HepG2 (cell line): ENCODE data around the gene GNAI2. TPM values are rescaled to one million over a fixed set of nuclear protein-coding genes. Genes with fewer than 3 reads are reported as not detected.

Experiments used
- EED ChIP-seq: sonication (generic); formaldehyde crosslinking; IDR thresholded peaks from 2 replicates; pipeline ENCODE4 v1.5.0; 2020; ENCODE audit warnings: mild to moderate bottlenecking, missing genetic modification reagents
- HOXA3 ChIP-seq: sonication (generic); formaldehyde crosslinking; IDR thresholded peaks from 2 replicates; pipeline ENCODE4 v1.5.0; 2020; ENCODE audit warnings: missing genetic modification reagents
- MEF2D ChIP-seq: sonication (generic); formaldehyde crosslinking; IDR thresholded peaks from 2 replicates; pipeline ENCODE4 v1.5.1; 2020; ENCODE audit warnings: mild to moderate bottlenecking, missing genetic modification reagents
- MEIS2 ChIP-seq: sonication (generic); formaldehyde crosslinking; IDR thresholded peaks from 2 replicates; pipeline ENCODE4 v1.9.0; 2021; ENCODE audit warnings: mild to moderate bottlenecking, missing genetic modification reagents
- MIER3 ChIP-seq: IDR thresholded peaks from 2 replicates; pipeline ENCODE4 v1.6.1; 2016; ENCODE audit warnings: missing compliant biosample characterization, borderline replicate concordance
- PTBP1 ChIP-seq: fragments of 200-400 bp; formaldehyde crosslinking; IDR thresholded peaks from 2 replicates; pipeline ENCODE4 v1.6.1; 2018; ENCODE audit warnings: low read length, low read depth; ENCODE audit not compliant: poor library complexity, severe bottlenecking
- RNF2 ChIP-seq: fragments of 450-650 bp; conservative IDR thresholded peaks from 2 replicates; pipeline ENCODE4 v1.6.1; 2016; ENCODE audit warnings: low read depth
- THYN1 ChIP-seq: sonication (generic); formaldehyde crosslinking; IDR thresholded peaks from 2 replicates; pipeline ENCODE4 v1.8.1; 2023; ENCODE audit warnings: low read depth, mild to moderate bottlenecking, moderate library complexity, missing genetic modification reagents, borderline replicate concordance
- ZNF607 ChIP-seq: sonication (generic); formaldehyde crosslinking; IDR thresholded peaks from 2 replicates; pipeline ENCODE4 v1.5.1; 2020; ENCODE audit warnings: missing genetic modification reagents, mild to moderate bottlenecking, borderline replicate concordance
- polyA plus RNA-seq, 8 experiments: library from polyadenylated mRNA; depleted of rRNA in 3 of 8; stranded (reverse) in 7 of 8; unstranded in 1 of 8; fragments of >200 nt; fragmentation: Illumina TruSeq in 4 of 8; extraction: Trizol in 4 of 8; gene quantifications; 2 replicates each; pipeline versions ENCODE4 v1.2.1 to v1.2.3, GENCODE V29; 2011 to 2016; ENCODE audit warnings: low read depth in 4 of 8, missing spikeins in 1 of 8, mixed read lengths in 1 of 8; ENCODE audit not compliant: insufficient read depth in 1 of 8
- total RNA-seq, 5 experiments: library from RNA; depleted of rRNA; stranded (reverse); fragments of >200 nt; fragmentation: Illumina TruSeq; extraction: Trizol; gene quantifications; 2 replicates each; pipeline ENCODE4 v1.2.3, GENCODE V29; 2016; ENCODE audit warnings: low read depth in 1 of 5
- TF ChIP-seq, protein P1 (sequence below): sonication (generic); formaldehyde crosslinking; IDR thresholded peaks from 2 replicates; pipeline ENCODE4 v1.4.0; 2020; ENCODE audit warnings: missing genetic modification reagents, borderline replicate concordance
- TF ChIP-seq, protein P2 (sequence below): sonication (generic); formaldehyde crosslinking; IDR thresholded peaks from 2 replicates; pipeline ENCODE4 v1.8.0; 2022; ENCODE audit warnings: low read depth, missing genetic modification reagents
- TF ChIP-seq, protein P3 (sequence below): sonication (generic); formaldehyde crosslinking; IDR thresholded peaks from 2 replicates; pipeline ENCODE4; 2020; ENCODE audit warnings: missing genetic modification reagents, mild to moderate bottlenecking, borderline replicate concordance
- TF ChIP-seq, protein P4 (sequence below): sonication (generic); formaldehyde crosslinking; IDR thresholded peaks from 2 replicates; pipeline ENCODE4 v1.8.0; 2023; ENCODE audit warnings: mild to moderate bottlenecking, missing genetic modification reagents

GNAI2 gene
- total and polyA plus RNA-seq, 2 of the 13 experiments (the other 11 are each of a cell fraction or from before 2014, with no cell fraction given): 51.1 to 66.2 TPM

DNA sequence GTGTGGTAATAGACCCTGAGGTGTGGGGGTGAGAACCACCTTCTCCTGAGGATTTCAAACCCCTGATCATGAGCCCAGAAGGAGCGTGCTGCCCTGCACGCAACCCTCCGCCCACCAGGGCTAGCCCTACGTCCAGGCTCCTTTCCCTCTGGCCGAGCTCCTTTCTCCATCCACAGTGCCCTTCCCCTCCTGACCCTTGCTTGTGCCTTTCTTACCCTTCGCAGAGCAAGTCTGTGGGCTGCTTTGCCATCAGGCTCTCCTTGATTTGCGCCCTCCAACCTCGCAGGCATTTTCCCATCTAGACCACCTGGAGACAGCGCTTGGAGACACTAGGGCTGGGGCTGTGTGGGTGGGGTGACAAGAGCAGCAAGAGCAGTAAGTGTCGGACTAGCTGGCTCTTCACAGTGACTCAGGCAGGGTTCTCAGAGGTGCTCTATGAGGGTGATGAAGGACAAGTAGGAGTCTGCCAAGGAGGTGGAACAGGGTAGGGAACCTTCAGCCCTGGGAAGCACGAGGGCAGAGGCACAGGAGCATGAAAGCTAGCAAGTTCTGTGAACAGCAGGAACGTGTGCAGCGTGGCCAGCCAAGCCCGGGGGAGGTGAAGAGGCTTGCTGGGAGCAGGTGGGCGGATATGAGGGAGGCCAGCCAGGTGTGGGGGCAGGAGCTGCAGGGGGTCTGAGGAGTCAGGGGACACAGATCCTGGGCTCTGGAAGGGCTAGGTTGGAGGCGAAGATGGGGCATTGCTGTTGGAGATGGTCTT, 33.5 kb upstream of the GNAI2 start (continued):
- TF ChIP-seq, protein P1, sequence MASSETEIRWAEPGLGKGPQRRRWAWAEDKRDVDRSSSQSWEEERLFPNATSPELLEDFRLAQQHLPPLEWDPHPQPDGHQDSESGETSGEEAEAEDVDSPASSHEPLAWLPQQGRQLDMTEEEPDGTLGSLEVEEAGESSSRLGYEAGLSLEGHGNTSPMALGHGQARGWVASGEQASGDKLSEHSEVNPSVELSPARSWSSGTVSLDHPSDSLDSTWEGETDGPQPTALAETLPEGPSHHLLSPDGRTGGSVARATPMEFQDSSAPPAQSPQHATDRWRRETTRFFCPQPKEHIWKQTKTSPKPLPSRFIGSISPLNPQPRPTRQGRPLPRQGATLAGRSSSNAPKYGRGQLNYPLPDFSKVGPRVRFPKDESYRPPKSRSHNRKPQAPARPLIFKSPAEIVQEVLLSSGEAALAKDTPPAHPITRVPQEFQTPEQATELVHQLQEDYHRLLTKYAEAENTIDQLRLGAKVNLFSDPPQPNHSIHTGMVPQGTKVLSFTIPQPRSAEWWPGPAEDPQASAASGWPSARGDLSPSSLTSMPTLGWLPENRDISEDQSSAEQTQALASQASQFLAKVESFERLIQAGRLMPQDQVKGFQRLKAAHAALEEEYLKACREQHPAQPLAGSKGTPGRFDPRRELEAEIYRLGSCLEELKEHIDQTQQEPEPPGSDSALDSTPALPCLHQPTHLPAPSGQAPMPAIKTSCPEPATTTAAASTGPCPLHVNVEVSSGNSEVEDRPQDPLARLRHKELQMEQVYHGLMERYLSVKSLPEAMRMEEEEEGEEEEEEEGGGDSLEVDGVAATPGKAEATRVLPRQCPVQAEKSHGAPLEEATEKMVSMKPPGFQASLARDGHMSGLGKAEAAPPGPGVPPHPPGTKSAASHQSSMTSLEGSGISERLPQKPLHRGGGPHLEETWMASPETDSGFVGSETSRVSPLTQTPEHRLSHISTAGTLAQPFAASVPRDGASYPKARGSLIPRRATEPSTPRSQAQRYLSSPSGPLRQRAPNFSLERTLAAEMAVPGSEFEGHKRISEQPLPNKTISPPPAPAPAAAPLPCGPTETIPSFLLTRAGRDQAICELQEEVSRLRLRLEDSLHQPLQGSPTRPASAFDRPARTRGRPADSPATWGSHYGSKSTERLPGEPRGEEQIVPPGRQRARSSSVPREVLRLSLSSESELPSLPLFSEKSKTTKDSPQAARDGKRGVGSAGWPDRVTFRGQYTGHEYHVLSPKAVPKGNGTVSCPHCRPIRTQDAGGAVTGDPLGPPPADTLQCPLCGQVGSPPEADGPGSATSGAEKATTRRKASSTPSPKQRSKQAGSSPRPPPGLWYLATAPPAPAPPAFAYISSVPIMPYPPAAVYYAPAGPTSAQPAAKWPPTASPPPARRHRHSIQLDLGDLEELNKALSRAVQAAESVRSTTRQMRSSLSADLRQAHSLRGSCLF (CRISPR knock-in tag): no peak
- TF ChIP-seq, protein P2, sequence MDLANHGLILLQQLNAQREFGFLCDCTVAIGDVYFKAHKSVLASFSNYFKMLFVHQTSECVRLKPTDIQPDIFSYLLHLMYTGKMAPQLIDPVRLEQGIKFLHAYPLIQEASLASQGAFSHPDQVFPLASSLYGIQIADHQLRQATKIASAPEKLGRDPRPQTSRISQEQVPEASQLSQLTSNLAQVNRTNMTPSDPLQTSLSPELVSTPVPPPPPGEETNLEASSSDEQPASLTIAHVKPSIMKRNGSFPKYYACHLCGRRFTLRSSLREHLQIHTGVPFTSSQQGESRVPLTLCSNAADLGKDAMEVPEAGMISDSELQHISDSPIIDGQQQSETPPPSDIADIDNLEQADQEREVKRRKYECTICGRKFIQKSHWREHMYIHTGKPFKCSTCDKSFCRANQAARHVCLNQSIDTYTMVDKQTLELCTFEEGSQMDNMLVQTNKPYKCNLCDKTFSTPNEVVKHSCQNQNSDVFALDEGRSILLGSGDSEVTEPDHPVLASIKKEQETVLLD: no peak
- TF ChIP-seq, protein P3, sequence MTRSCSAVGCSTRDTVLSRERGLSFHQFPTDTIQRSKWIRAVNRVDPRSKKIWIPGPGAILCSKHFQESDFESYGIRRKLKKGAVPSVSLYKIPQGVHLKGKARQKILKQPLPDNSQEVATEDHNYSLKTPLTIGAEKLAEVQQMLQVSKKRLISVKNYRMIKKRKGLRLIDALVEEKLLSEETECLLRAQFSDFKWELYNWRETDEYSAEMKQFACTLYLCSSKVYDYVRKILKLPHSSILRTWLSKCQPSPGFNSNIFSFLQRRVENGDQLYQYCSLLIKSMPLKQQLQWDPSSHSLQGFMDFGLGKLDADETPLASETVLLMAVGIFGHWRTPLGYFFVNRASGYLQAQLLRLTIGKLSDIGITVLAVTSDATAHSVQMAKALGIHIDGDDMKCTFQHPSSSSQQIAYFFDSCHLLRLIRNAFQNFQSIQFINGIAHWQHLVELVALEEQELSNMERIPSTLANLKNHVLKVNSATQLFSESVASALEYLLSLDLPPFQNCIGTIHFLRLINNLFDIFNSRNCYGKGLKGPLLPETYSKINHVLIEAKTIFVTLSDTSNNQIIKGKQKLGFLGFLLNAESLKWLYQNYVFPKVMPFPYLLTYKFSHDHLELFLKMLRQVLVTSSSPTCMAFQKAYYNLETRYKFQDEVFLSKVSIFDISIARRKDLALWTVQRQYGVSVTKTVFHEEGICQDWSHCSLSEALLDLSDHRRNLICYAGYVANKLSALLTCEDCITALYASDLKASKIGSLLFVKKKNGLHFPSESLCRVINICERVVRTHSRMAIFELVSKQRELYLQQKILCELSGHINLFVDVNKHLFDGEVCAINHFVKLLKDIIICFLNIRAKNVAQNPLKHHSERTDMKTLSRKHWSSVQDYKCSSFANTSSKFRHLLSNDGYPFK (CRISPR knock-in tag): 0 out of 2 replicates have a peak, but pooled peaks have one; percentile 9
- TF ChIP-seq MIER3 (CRISPR knock-in tag) (0 out of 2 replicates have a peak, but pooled peaks have one; percentile 13), ZNF607 (CRISPR knock-in tag) (no peak), HOXA3 (no peak), THYN1 (CRISPR knock-in tag) (no peak), EED (CRISPR knock-in tag) (no peak), MEIS2 (no peak), PTBP1 (no peak), RNF2 (no peak), MEF2D (CRISPR knock-in tag) (no peak)
- TF ChIP-seq, protein P4, sequence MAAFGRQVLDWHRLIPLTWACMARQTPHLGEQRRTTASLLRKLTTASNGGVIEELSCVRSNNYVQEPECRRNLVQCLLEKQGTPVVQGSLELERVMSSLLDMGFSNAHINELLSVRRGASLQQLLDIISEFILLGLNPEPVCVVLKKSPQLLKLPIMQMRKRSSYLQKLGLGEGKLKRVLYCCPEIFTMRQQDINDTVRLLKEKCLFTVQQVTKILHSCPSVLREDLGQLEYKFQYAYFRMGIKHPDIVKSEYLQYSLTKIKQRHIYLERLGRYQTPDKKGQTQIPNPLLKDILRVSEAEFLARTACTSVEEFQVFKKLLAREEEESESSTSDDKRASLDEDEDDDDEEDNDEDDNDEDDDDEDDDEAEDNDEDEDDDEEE (CRISPR knock-in tag): no peak
